ENCODE data around the gene CWF19L2. TPM values are rescaled to one million over a fixed set of nuclear protein-coding genes. Genes with fewer than 3 reads are reported as not detected.
"Not testable (repeated sequence)": the region's sequence is repeated elsewhere in the genome, so short reads cannot be mapped to it uniquely, and the experiment has no call there.

CWF19L2 gene
- total RNA-seq, 1 donor from 2014 or later, result 13.4 TPM

GRCh38 chr11:107397357-107397756 is 60.3 kb downstream of the CWF19L2 start:
- Mint-ChIP-seq H3K4me3 (no peak overlapping the region), H3K27me3 (no peaks in the 10 kb centered on the region), H3K36me3 (peaks cover 35% of the 10 kb centered on the region), H3K27ac (no peak overlapping the region), H3K4me1 (ENCODE audit: unreplicated experiment) (no peaks in the 10 kb centered on the region), H3K9me3 (no peaks in the 10 kb centered on the region)
- DNase-seq (ENCODE audit: extremely low spot score, unreplicated experiment), result no peak
- no peak for TF ChIP-seq CTCF (conservative IDR thresholded peaks at IDR 0.05)

- Mint-ChIP-seq H3K27ac (no peak overlapping the region), H3K36me3 (peaks cover 28% of the 10 kb centered on the region), H3K4me1 (ENCODE audit: unreplicated experiment) (no peaks in the 10 kb centered on the region), H3K9me3 (no peaks in the 10 kb centered on the region), H3K27me3 (no peaks in the 10 kb centered on the region), H3K4me3 (no peak overlapping the region)
- no peak for TF ChIP-seq CTCF (conservative IDR thresholded peaks at IDR 0.05)
- DNase-seq (ENCODE audit: extremely low spot score, unreplicated experiment), result no peak
Observed at GRCh38 chr11:107392611-107393010, 65.0 kb downstream of the CWF19L2 start.

- peaks cover 23% of the 10 kb centered on the region for H3K36me3 Mint-ChIP-seq
- not testable (repeated sequence) for H3K4me1 Mint-ChIP-seq (ENCODE audit: unreplicated experiment); DNase-seq (ENCODE audit: extremely low spot score, unreplicated experiment); H3K27me3 Mint-ChIP-seq; H3K4me3 Mint-ChIP-seq; H3K27ac Mint-ChIP-seq; H3K9me3 Mint-ChIP-seq
Observed at GRCh38 chr11:107390701-107391100, 66.9 kb downstream of the CWF19L2 start.

- H3K9me3 Mint-ChIP-seq, result no peaks in the 10 kb centered on the region
- no peaks in the 10 kb centered on the region for H3K27me3 Mint-ChIP-seq
- H3K36me3 Mint-ChIP-seq, result peaks cover 20% of the 10 kb centered on the region
- H3K4me3 Mint-ChIP-seq, result no peak overlapping the region
- no peak overlapping the region for H3K27ac Mint-ChIP-seq
- TF ChIP-seq CTCF (conservative IDR thresholded peaks at IDR 0.05), result no peak
- no peaks in the 10 kb centered on the region for H3K4me1 Mint-ChIP-seq (ENCODE audit: unreplicated experiment)
- no peak for DNase-seq (ENCODE audit: extremely low spot score, unreplicated experiment)
Observed at GRCh38 chr11:107387666-107388065, 70.0 kb downstream of the CWF19L2 start.

- TF ChIP-seq CTCF (conservative IDR thresholded peaks at IDR 0.05), result no peak
- DNase-seq (ENCODE audit: extremely low spot score, unreplicated experiment), result no peak
- Mint-ChIP-seq H3K9me3 (no peaks in the 10 kb centered on the region), H3K27me3 (no peaks in the 10 kb centered on the region), H3K36me3 (peaks cover 5% of the 10 kb centered on the region), H3K4me3 (no peak overlapping the region), H3K4me1 (ENCODE audit: unreplicated experiment) (no peaks in the 10 kb centered on the region), H3K27ac (no peak overlapping the region)
Observed at GRCh38 chr11:107385361-107385981, 72.2 kb downstream of the CWF19L2 start.

- H3K27ac Mint-ChIP-seq, result no peak overlapping the region
- H3K4me3 Mint-ChIP-seq, result no peak overlapping the region
- DNase-seq (ENCODE audit: extremely low spot score, unreplicated experiment), result no peak
- H3K27me3 Mint-ChIP-seq, result no peaks in the 10 kb centered on the region
- H3K4me1 Mint-ChIP-seq (ENCODE audit: unreplicated experiment), result no peaks in the 10 kb centered on the region
- no peaks in the 10 kb centered on the region for H3K36me3 Mint-ChIP-seq
- no peak for TF ChIP-seq CTCF (conservative IDR thresholded peaks at IDR 0.05)
- H3K9me3 Mint-ChIP-seq, result no peaks in the 10 kb centered on the region
Observed at GRCh38 chr11:107384144-107384852, 73.3 kb downstream of the CWF19L2 start.

Measured in type B pancreatic cell (in vitro differentiated cells).